Natural killer cell (primary cell): Measurements from ENCODE around the gene AKT1. TPM values are rescaled to one million over a fixed set of nuclear protein-coding genes. Genes with fewer than 3 reads are reported as not detected.

Source experiments
- ATAC-seq, 3 donors: fragments of 150-1000 bp in 2 of 3; fragments of 200-7000 bp in 1 of 3; cut with Tn5 transposase; 1 replicate in 1 of 3; 2 replicates in 2 of 3; pipeline ENCODE4 v1.10.0; 2021; ENCODE audit warnings: mild to moderate bottlenecking in 2 of 3, moderate library complexity in 2 of 3
- DNase-seq, 2 donors: peaks; one replicate each; pipeline versions ENCODE4 v3.0.0 to v3.0.0-alpha.2; 2013 to 2021; ENCODE audit warnings: mixed read lengths in 1 of 2
- H3K27ac ChIP-seq: one replicate; pipeline ENCODE4 v1.5.1; 2013; ENCODE audit warnings: mild to moderate bottlenecking, low read length
- H3K27me3 ChIP-seq: one replicate; pipeline ENCODE4 v1.6.1; 2013; ENCODE audit warnings: low read length; ENCODE audit not compliant: control insufficient read depth, insufficient read depth
- H3K36me3 ChIP-seq: one replicate; pipeline ENCODE4 v1.6.1; 2013; ENCODE audit warnings: low read length; ENCODE audit not compliant: control insufficient read depth, insufficient read depth
- H3K4me1 ChIP-seq: one replicate; pipeline ENCODE4 v1.6.1; 2013; ENCODE audit warnings: low read length; ENCODE audit not compliant: control insufficient read depth, insufficient read depth
- H3K4me3 ChIP-seq: one replicate; pipeline ENCODE4 v1.5.1; 2013; ENCODE audit warnings: low read length
- H3K9me3 ChIP-seq: one replicate; pipeline ENCODE4 v1.6.1; 2013; ENCODE audit warnings: low read length; ENCODE audit not compliant: control insufficient read depth, insufficient read depth
- H3K27ac Mint-ChIP-seq, 2 donors: one replicate each; pipeline ENCODE4 v1.8.0; 2022; ENCODE audit warnings: mild to moderate bottlenecking in 2 of 2, mixed read lengths in 2 of 2, moderate library complexity in 1 of 2
- H3K27me3 Mint-ChIP-seq, 2 donors: one replicate each; pipeline ENCODE4 v1.8.0; 2022; ENCODE audit warnings: low read depth in 2 of 2, mixed read lengths in 2 of 2
- H3K36me3 Mint-ChIP-seq: one replicate; pipeline ENCODE4 v1.8.0; 2022; ENCODE audit warnings: mixed read lengths
- H3K4me1 Mint-ChIP-seq, 2 donors: one replicate each; pipeline ENCODE4 v1.8.0; 2022; ENCODE audit warnings: mixed read lengths in 2 of 2
- H3K4me3 Mint-ChIP-seq: one replicate; pipeline ENCODE4 v1.8.0; 2022; ENCODE audit warnings: mild to moderate bottlenecking, moderate library complexity, mixed read lengths
- H3K9me3 Mint-ChIP-seq, 2 donors: one replicate each; pipeline ENCODE4 v1.8.0; 2022; ENCODE audit warnings: mixed read lengths in 2 of 2
- CTCF ChIP-seq: fragments of 200-600 bp; IDR thresholded peaks from one replicate; pipeline ENCODE4 v1.8.0; 2022; ENCODE audit warnings: antibody characterized with exemption
- WGBS: methylation state at CpG from one replicate; pipeline ENCODE4 v1.1.7; 2013; ENCODE audit warnings: missing lambda C conversion rate; ENCODE audit not compliant: insufficient coverage; 5-methylcytosine and 5-hydroxymethylcytosine counted together
- intact Hi-C: fragments of 100-400 bp; cut with micrococcal nuclease; formaldehyde crosslinking; loops from one replicate; pipeline ENCODE4 v1.14.2; 2022
- total RNA-seq, 4 donors: library from RNA; stranded (reverse); fragments of 120-200 nt in 1 of 4; gene quantifications; one replicate each; pipeline versions ENCODE4 v1.2.3 to v1.2.4, GENCODE V29; 2013 to 2022

AKT1 gene
- total RNA-seq, 3 donors from 2014 or later (not counting 1 experiment from before 2014, with no cell fraction given), result 152 to 163 (median 153) TPM

GRCh38 chr14:104743461-104744380 is 51.8 kb downstream of the AKT1 start:
- no peaks in the 10 kb centered on the region for H3K36me3 Mint-ChIP-seq
- intact Hi-C loops, result no loop called here

GRCh38 chr14:104742586-104743455 is 52.7 kb downstream of the AKT1 start:
- intact Hi-C loops, result no loop called here
- Histone ChIP-seq H3K27me3 (no peaks in the 10 kb centered on the region), H3K4me1 (no peaks in the 10 kb centered on the region), H3K36me3 (no peaks in the 10 kb centered on the region), H3K27ac (no peak overlapping the region), H3K4me3 (no peak overlapping the region), H3K9me3 (no peaks in the 10 kb centered on the region)
- Mint-ChIP-seq H3K36me3 (no peaks in the 10 kb centered on the region), H3K4me3 (no peak overlapping the region), H3K27ac (no peak overlapping the region), H3K4me1 (no peaks in the 10 kb centered on the region), H3K9me3 (no peaks in the 10 kb centered on the region), H3K27me3 (no peaks in the 10 kb centered on the region)
- WGBS, result 90% methylated on average over 32 of the region's 32 CpGs
- no peak for TF ChIP-seq CTCF
- no peak for DNase-seq
- no peak for ATAC-seq

More at GRCh38 chr14:104743461-104744380, 51.8 kb downstream of the AKT1 start:
- Histone ChIP-seq H3K36me3 (no peaks in the 10 kb centered on the region), H3K4me3 (no peak overlapping the region), H3K4me1 (no peaks in the 10 kb centered on the region), H3K27me3 (no peaks in the 10 kb centered on the region), H3K27ac (no peak overlapping the region), H3K9me3 (no peaks in the 10 kb centered on the region)
- no peaks in the 10 kb centered on the region for H3K27me3 Mint-ChIP-seq
- H3K27ac Mint-ChIP-seq, result no peak overlapping the region
- H3K4me1 Mint-ChIP-seq, result no peaks in the 10 kb centered on the region
- no peak overlapping the region for H3K4me3 Mint-ChIP-seq
- no peaks in the 10 kb centered on the region for H3K9me3 Mint-ChIP-seq
- DNase-seq (no peak), ATAC-seq (no peak)
- 87% methylated on average over 28 of the region's 28 CpGs for WGBS
- TF ChIP-seq CTCF, result no peak

GRCh38 chr14:104741803-104742251 is 53.7 kb downstream of the AKT1 start:
- Histone ChIP-seq H3K4me1 (no peaks in the 10 kb centered on the region), H3K27me3 (no peaks in the 10 kb centered on the region), H3K4me3 (no peak overlapping the region), H3K27ac (no peak overlapping the region), H3K36me3 (no peaks in the 10 kb centered on the region), H3K9me3 (no peaks in the 10 kb centered on the region)
- no peak for DNase-seq
- TF ChIP-seq CTCF, result no peak
- Mint-ChIP-seq H3K27me3 (no peaks in the 10 kb centered on the region), H3K36me3 (no peaks in the 10 kb centered on the region), H3K27ac (no peak overlapping the region), H3K9me3 (no peaks in the 10 kb centered on the region), H3K4me3 (no peak overlapping the region), H3K4me1 (no peaks in the 10 kb centered on the region)
- ATAC-seq, result no peak
- intact Hi-C loops, result no loop called here
- WGBS, result 87% methylated on average over 23 of the region's 23 CpGs
